ENCODE measurements around the gene NQO1. TPM values are rescaled to one million over a fixed set of nuclear protein-coding genes. Genes with fewer than 3 reads are reported as not detected.

The NQO1 gene
- total and polyA plus RNA-seq, 9 of the 15 experiments (the other 6 are each of a cell fraction or from before 2014, with no cell fraction given), result 96.7 to 198 (median 122) TPM

DNA sequence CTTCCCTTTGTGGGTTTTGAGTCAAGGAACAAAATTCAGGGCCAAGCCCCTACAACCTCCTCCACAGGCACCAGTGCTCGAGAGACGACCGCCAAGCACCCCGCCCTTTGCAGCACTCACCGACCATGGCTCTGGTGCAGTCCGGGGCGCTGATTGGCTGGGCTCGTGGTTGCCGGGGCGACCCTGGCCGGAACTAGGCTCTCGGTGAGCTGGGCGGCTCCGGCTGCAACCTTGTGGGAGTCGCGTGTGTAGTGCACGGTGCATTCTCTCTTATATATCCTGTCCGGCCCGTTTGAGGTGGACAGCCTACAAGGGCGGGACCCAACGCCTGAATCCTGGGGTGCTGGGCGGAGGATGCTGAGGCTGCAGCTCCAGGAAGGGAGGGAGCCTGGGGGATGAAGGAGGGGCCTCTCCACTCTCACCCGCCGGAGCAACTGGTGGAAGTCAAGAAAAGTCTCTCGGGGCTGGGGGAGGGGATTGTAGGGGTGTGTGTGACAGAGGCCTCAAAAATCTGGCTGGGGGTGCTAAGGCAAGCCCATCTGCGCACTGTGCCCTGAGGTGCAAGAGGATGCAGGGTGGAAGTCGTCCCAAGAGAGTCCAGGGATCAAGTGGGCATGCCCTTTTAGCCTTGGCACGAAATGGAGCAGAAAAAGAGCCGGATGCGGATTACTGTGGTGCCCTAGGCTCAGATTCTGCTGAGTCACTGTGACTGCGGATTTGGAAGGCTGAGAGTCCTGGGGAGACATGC, at the start of gene NQO1 (continued):
- TF ChIP-seq SOX6 (IDR thresholded peaks at IDR 0.05) (peak; percentile 53), ZC3H4 (CRISPR knock-in tag; IDR thresholded peaks at IDR 0.05; ENCODE audit: borderline replicate concordance) (no peak), ZNF696 (CRISPR knock-in tag; conservative IDR thresholded peaks at IDR 0.05) (no peak), RNF2 (IDR thresholded peaks at IDR 0.05) (peak; percentile 82; the same call in 1 of the 2 replicates), ZNF57 (CRISPR knock-in tag; IDR thresholded peaks at IDR 0.05) (no peak), LEF1 (IDR thresholded peaks at IDR 0.05) (peak; percentile 85), CEBPG (CRISPR knock-in tag; IDR thresholded peaks at IDR 0.05) (peak; percentile 25; the same call in 1 of the 2 replicates), CEBPG (tag; conservative IDR thresholded peaks at IDR 0.05 in 1 of 2, IDR thresholded peaks at IDR 0.05 in 1 of 2) (no peak), SIRT6 (IDR thresholded peaks at IDR 0.05; ENCODE audit: low read depth, low read length) (no peak), NELFE (IDR thresholded peaks at IDR 0.05; ENCODE audit: insufficient read depth, insufficient read length) (peak; percentile 61), HMG20A (CRISPR knock-in tag; conservative IDR thresholded peaks at IDR 0.05) (no peak), RUNX1 (IDR thresholded peaks at IDR 0.05; ENCODE audit: low read depth) (no peak), MBD2 (IDR thresholded peaks at IDR 0.05; ENCODE audit: borderline replicate concordance, low read depth) (peak; percentile 76; the same call in 1 of the 2 replicates)
- TF ChIP-seq, protein P1, sequence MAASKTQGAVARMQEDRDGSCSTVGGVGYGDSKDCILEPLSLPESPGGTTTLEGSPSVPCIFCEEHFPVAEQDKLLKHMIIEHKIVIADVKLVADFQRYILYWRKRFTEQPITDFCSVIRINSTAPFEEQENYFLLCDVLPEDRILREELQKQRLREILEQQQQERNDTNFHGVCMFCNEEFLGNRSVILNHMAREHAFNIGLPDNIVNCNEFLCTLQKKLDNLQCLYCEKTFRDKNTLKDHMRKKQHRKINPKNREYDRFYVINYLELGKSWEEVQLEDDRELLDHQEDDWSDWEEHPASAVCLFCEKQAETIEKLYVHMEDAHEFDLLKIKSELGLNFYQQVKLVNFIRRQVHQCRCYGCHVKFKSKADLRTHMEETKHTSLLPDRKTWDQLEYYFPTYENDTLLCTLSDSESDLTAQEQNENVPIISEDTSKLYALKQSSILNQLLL (CRISPR knock-in tag; IDR thresholded peaks at IDR 0.05; ENCODE audit: borderline replicate concordance), result no peak
- TF ChIP-seq, protein P2, sequence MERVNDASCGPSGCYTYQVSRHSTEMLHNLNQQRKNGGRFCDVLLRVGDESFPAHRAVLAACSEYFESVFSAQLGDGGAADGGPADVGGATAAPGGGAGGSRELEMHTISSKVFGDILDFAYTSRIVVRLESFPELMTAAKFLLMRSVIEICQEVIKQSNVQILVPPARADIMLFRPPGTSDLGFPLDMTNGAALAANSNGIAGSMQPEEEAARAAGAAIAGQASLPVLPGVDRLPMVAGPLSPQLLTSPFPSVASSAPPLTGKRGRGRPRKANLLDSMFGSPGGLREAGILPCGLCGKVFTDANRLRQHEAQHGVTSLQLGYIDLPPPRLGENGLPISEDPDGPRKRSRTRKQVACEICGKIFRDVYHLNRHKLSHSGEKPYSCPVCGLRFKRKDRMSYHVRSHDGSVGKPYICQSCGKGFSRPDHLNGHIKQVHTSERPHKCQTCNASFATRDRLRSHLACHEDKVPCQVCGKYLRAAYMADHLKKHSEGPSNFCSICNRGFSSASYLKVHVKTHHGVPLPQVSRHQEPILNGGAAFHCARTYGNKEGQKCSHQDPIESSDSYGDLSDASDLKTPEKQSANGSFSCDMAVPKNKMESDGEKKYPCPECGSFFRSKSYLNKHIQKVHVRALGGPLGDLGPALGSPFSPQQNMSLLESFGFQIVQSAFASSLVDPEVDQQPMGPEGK (CRISPR knock-in tag; IDR thresholded peaks at IDR 0.05; ENCODE audit: borderline replicate concordance), result 0 out of 2 replicates have a peak, but pooled peaks have one; percentile 73
- TF ChIP-seq, protein P3, sequence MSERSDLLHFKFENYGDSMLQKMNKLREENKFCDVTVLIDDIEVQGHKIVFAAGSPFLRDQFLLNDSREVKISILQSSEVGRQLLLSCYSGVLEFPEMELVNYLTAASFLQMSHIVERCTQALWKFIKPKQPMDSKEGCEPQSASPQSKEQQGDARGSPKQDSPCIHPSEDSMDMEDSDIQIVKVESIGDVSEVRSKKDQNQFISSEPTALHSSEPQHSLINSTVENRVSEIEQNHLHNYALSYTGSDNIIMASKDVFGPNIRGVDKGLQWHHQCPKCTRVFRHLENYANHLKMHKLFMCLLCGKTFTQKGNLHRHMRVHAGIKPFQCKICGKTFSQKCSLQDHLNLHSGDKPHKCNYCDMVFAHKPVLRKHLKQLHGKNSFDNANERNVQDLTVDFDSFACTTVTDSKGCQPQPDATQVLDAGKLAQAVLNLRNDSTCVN (CRISPR knock-in tag; IDR thresholded peaks at IDR 0.05), result no peak
- TF ChIP-seq, protein P4, sequence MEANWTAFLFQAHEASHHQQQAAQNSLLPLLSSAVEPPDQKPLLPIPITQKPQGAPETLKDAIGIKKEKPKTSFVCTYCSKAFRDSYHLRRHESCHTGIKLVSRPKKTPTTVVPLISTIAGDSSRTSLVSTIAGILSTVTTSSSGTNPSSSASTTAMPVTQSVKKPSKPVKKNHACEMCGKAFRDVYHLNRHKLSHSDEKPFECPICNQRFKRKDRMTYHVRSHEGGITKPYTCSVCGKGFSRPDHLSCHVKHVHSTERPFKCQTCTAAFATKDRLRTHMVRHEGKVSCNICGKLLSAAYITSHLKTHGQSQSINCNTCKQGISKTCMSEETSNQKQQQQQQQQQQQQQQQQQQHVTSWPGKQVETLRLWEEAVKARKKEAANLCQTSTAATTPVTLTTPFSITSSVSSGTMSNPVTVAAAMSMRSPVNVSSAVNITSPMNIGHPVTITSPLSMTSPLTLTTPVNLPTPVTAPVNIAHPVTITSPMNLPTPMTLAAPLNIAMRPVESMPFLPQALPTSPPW (CRISPR knock-in tag; IDR thresholded peaks at IDR 0.05), result peak; percentile 93
- TF ChIP-seq, protein P5, sequence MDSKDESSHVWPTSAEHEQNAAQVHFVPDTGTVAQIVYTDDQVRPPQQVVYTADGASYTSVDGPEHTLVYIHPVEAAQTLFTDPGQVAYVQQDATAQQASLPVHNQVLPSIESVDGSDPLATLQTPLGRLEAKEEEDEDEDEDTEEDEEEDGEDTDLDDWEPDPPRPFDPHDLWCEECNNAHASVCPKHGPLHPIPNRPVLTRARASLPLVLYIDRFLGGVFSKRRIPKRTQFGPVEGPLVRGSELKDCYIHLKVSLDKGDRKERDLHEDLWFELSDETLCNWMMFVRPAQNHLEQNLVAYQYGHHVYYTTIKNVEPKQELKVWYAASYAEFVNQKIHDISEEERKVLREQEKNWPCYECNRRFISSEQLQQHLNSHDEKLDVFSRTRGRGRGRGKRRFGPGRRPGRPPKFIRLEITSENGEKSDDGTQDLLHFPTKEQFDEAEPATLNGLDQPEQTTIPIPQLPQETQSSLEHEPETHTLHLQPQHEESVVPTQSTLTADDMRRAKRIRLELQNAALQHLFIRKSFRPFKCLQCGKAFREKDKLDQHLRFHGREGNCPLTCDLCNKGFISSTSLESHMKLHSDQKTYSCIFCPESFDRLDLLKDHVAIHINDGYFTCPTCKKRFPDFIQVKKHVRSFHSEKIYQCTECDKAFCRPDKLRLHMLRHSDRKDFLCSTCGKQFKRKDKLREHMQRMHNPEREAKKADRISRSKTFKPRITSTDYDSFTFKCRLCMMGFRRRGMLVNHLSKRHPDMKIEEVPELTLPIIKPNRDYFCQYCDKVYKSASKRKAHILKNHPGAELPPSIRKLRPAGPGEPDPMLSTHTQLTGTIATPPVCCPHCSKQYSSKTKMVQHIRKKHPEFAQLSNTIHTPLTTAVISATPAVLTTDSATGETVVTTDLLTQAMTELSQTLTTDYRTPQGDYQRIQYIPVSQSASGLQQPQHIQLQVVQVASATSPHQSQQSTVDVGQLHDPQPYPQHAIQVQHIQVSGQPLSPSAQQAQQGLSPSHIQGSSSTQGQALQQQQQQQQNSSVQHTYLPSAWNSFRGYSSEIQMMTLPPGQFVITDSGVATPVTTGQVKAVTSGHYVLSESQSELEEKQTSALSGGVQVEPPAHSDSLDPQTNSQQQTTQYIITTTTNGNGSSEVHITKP (IDR thresholded peaks at IDR 0.05; ENCODE audit: partially characterized antibody), result peak; percentile 25

Data from K562 (cell line).